Measurements from ENCODE around the gene TCF25. TPM values are rescaled to one million over a fixed set of nuclear protein-coding genes. Genes with fewer than 3 reads are reported as not detected.

The TCF25 gene
- total RNA-seq, 1 donor from 2014 or later, result 272 TPM

DNA sequence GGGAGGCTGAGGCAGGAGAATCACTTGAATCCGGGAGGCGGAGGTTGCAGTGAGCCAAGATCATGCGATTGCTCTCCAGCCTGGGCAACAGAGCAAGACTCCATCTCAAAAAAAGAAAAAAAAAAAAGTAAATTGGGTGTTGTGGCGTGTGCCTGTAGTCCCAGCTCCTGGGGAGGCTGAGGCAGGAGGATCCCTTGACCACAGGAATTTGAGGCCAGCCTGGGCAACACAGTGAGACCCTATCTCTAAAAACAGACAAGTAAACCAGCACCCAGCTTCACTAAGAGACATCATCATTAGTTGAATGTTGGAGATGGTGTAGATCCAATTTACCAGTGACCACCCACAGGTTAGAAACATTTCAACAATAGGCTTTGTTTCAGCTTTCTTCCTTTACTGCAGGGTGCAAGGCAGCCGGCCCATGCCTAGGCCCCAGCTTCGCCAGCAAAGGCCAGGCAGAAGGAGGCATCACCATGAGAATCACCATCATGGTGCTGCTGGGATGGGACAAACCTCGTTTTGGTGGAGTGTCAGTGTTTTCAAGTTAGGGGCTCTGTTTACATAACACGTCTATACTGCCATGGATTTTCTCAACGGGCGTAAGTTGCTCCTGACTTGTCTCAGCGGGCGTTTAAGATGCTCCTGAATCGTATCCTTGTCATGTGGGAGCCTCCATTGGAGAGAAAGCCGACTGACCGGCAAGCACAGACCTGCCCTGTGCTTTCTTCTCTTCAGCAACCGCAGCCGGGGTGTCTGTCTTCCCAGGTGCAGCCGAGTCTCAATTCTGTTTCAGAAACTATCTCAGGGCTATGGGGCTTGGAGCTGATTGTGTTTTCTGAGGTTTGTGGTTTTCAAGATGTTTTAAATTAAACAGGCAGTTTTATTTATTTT lies 7.3 kb downstream of the TCF25 start:
- peaks cover 8% of the 10 kb centered on the region for H3K4me1 Mint-ChIP-seq (ENCODE audit: low read depth, unreplicated experiment)
- H3K4me3 Mint-ChIP-seq (ENCODE audit: unreplicated experiment), result no peak overlapping the region
- H3K27me3 Mint-ChIP-seq (ENCODE audit: unreplicated experiment), result peaks cover 2% of the 10 kb centered on the region
- no peaks in the 10 kb centered on the region for H3K9me3 Mint-ChIP-seq (ENCODE audit: unreplicated experiment)
- no peaks in the 10 kb centered on the region for H3K36me3 Mint-ChIP-seq (ENCODE audit: unreplicated experiment)
- TF ChIP-seq, protein P1, sequence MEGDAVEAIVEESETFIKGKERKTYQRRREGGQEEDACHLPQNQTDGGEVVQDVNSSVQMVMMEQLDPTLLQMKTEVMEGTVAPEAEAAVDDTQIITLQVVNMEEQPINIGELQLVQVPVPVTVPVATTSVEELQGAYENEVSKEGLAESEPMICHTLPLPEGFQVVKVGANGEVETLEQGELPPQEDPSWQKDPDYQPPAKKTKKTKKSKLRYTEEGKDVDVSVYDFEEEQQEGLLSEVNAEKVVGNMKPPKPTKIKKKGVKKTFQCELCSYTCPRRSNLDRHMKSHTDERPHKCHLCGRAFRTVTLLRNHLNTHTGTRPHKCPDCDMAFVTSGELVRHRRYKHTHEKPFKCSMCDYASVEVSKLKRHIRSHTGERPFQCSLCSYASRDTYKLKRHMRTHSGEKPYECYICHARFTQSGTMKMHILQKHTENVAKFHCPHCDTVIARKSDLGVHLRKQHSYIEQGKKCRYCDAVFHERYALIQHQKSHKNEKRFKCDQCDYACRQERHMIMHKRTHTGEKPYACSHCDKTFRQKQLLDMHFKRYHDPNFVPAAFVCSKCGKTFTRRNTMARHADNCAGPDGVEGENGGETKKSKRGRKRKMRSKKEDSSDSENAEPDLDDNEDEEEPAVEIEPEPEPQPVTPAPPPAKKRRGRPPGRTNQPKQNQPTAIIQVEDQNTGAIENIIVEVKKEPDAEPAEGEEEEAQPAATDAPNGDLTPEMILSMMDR (IDR thresholded peaks at IDR 0.05; ENCODE audit: partially characterized antibody, unreplicated experiment), result no peak
- H3K27ac Mint-ChIP-seq (ENCODE audit: unreplicated experiment), result no peak overlapping the region
- DNase-seq, result no peak

DNA sequence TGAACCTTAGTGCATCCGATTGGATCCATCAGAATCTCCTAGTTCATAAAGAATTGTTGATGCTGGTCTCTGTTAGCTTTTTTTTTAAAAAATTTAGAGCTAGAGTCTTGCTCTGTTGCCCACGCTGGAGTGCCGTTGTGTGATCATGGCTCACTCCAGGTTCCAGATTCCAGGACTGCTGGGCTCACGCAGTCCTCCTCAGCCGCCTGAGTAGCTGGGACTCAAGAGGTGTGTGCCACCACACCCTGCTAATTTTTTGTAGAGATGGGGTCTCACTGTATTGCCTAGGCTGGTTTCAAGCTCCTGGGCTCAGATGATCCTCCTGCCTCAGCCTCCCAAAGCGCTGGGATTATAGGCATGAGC lies 8.0 kb downstream of the TCF25 start:
- no peak overlapping the region for H3K27ac Mint-ChIP-seq (ENCODE audit: unreplicated experiment)
- H3K27me3 Mint-ChIP-seq (ENCODE audit: unreplicated experiment), result peaks cover 2% of the 10 kb centered on the region
- no peak overlapping the region for H3K4me3 Mint-ChIP-seq (ENCODE audit: unreplicated experiment)
- peaks cover 8% of the 10 kb centered on the region for H3K4me1 Mint-ChIP-seq (ENCODE audit: low read depth, unreplicated experiment)
- TF ChIP-seq, protein P1 (IDR thresholded peaks at IDR 0.05; ENCODE audit: partially characterized antibody, unreplicated experiment), result no peak
- H3K36me3 Mint-ChIP-seq (ENCODE audit: unreplicated experiment), result no peaks in the 10 kb centered on the region
- H3K9me3 Mint-ChIP-seq (ENCODE audit: unreplicated experiment), result no peaks in the 10 kb centered on the region
- no peak for DNase-seq

DNA sequence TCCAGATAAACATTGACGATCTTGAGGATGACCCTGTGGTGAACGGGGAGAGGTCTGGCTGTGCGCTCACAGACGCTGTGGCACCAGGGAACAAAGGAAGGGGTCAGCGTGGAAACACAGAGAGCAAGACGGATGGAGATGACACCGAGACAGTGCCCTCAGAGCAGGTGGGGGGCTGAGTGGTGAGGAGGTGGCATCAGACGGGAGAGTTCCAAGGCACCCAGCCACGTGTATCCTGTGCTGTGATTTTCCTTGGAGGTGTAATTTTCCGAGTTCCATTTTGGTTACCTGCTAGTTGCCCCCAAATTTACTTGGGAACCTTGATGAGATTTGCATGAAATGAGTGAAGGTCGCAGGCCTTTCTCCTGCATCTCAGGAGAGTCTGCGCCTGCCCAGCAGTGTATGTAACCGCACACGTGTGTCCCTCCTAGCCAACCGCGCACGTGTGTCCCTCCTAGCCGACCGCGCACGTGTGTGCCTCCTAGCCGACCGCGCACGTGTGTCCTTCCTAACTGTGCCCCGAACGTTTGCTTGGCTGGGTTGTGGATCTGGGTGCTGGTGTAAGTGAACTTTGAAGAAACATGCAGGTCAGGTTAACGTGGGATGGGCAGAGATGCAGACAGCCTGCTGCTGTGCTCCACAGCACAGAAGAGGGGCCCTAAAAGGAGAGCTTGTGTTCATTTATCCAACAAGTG lies 10.1 kb downstream of the TCF25 start:
- Mint-ChIP-seq H3K27me3 (ENCODE audit: unreplicated experiment) (peaks cover 2% of the 10 kb centered on the region), H3K9me3 (ENCODE audit: unreplicated experiment) (peaks cover 1% of the 10 kb centered on the region), H3K4me3 (ENCODE audit: unreplicated experiment) (no peak overlapping the region), H3K4me1 (ENCODE audit: low read depth, unreplicated experiment) (peaks cover 8% of the 10 kb centered on the region), H3K27ac (ENCODE audit: unreplicated experiment) (peak overlapping the region; percentile 36), H3K36me3 (ENCODE audit: unreplicated experiment) (no peaks in the 10 kb centered on the region)
- TF ChIP-seq, protein P1 (IDR thresholded peaks at IDR 0.05; ENCODE audit: partially characterized antibody, unreplicated experiment), result no peak
- DNase-seq, result no peak

DNA sequence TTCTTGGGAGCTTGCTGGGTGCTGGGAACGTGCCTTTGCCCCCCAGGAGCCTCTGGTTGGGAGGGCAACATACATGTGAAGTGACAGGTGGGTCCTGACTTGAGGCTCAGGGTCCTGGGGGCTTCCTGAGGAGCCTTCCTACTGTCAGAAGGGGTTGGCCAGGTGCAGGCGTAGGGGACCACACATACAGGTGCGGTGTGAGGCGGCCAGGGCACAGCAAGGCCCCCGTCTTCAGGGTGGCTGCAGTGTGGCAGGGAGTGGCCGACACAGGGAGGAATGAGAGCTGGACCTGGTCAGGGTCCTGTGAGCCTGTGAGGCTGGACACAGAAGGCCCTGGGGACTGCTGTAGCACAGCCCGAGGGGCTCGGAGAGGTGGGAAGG lies 10.6 kb downstream of the TCF25 start:
- Mint-ChIP-seq H3K27ac (ENCODE audit: unreplicated experiment) (no peak overlapping the region), H3K27me3 (ENCODE audit: unreplicated experiment) (peaks cover 2% of the 10 kb centered on the region), H3K4me1 (ENCODE audit: low read depth, unreplicated experiment) (peaks cover 8% of the 10 kb centered on the region), H3K36me3 (ENCODE audit: unreplicated experiment) (no peaks in the 10 kb centered on the region), H3K9me3 (ENCODE audit: unreplicated experiment) (peaks cover 1% of the 10 kb centered on the region), H3K4me3 (ENCODE audit: unreplicated experiment) (no peak overlapping the region)
- DNase-seq, result no peak
- TF ChIP-seq, protein P1 (IDR thresholded peaks at IDR 0.05; ENCODE audit: partially characterized antibody, unreplicated experiment), result no peak

DNA sequence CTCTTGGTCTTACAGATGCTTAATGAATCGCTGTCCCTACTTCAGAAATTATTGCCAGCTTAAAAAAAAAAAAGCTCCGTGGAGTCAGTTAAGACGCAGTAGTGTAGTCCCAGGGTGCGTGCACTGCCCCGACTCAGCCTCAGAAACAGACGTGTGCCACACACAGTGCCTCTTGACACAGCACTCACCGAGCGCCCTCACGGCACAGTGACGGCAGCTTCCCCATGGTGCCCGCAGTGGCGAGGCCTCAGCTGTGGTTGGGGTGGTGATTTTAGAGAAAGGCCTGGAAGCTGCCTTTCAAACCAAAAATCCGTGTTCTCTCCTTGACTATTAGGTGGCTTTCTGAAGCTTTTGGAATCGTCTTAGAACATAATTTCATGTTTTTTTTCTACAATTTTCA lies 13.9 kb downstream of the TCF25 start:
- H3K27ac Mint-ChIP-seq (ENCODE audit: unreplicated experiment), result no peak overlapping the region
- peaks cover 8% of the 10 kb centered on the region for H3K4me1 Mint-ChIP-seq (ENCODE audit: low read depth, unreplicated experiment)
- no peak for DNase-seq
- peaks cover 4% of the 10 kb centered on the region for H3K27me3 Mint-ChIP-seq (ENCODE audit: unreplicated experiment)
- H3K9me3 Mint-ChIP-seq (ENCODE audit: unreplicated experiment), result peaks cover 4% of the 10 kb centered on the region
- H3K36me3 Mint-ChIP-seq (ENCODE audit: unreplicated experiment), result no peaks in the 10 kb centered on the region
- no peak overlapping the region for H3K4me3 Mint-ChIP-seq (ENCODE audit: unreplicated experiment)
- TF ChIP-seq, protein P1 (IDR thresholded peaks at IDR 0.05; ENCODE audit: partially characterized antibody, unreplicated experiment), result no peak
